Type B pancreatic cell (in vitro differentiated cells): ENCODE results near the gene RAB43. TPM values are rescaled to one million over a fixed set of nuclear protein-coding genes. Genes with fewer than 3 reads are reported as not detected.
A peak's percentile ranks its signal among the peaks of the same experiment; 100 is the strongest.
"Not testable (repeated sequence)": the region's sequence is repeated elsewhere in the genome, so short reads cannot be mapped to it uniquely, and the experiment has no call there.

Experiments
- DNase-seq: peaks from one replicate; pipeline ENCODE4 v3.0.0; 2021; ENCODE audit warnings: mixed read lengths; ENCODE audit not compliant: unreplicated experiment; ENCODE audit errors: extremely low spot score
- H3K27ac Mint-ChIP-seq: 2 replicates; pipeline ENCODE4 v1.8.0; 2021; ENCODE audit warnings: mild to moderate bottlenecking, mixed read lengths
- H3K27me3 Mint-ChIP-seq: 2 replicates; pipeline ENCODE4 v1.8.0; 2021; ENCODE audit warnings: mixed read lengths
- H3K36me3 Mint-ChIP-seq: 2 replicates; pipeline ENCODE4 v1.8.0; 2021; ENCODE audit warnings: mixed read lengths
- H3K4me1 Mint-ChIP-seq: one replicate; pipeline ENCODE4 v1.8.0; 2021; ENCODE audit warnings: mixed read lengths; ENCODE audit not compliant: unreplicated experiment
- H3K4me3 Mint-ChIP-seq: 2 replicates; pipeline ENCODE4 v1.8.0; 2021; ENCODE audit warnings: mild to moderate bottlenecking, mixed read lengths
- H3K9me3 Mint-ChIP-seq: 2 replicates; pipeline ENCODE4 v1.8.0; 2021; ENCODE audit warnings: mixed read lengths
- long read RNA-seq: library from polyadenylated mRNA; unstranded; transcript quantifications from one replicate; pipeline ENCODE4 v2.0.0, GENCODE V29; 2020
- total RNA-seq: library from RNA; stranded (reverse); gene quantifications from 2 replicates; pipeline ENCODE4 v1.2.1, GENCODE V29; 2021; ENCODE audit warnings: low replicate concordance
- TF ChIP-seq, protein P1 (sequence below): fragments of 200-600 bp; sonication (generic); conservative IDR thresholded peaks from 2 replicates; pipeline ENCODE4 v1.5.0; 2021; ENCODE audit warnings: antibody characterized with exemption, mild to moderate bottlenecking

The RAB43 gene
- 16.2 and 21.1 TPM in 2 replicates for total RNA-seq
- long read RNA-seq, full-length matches to known transcripts: 1 of 1 reads
- long read RNA-seq, partial matches to known transcripts: 0 of 1 reads
- long read RNA-seq, other reads (novel, unspliced or antisense): 0 of 1 reads

DNA sequence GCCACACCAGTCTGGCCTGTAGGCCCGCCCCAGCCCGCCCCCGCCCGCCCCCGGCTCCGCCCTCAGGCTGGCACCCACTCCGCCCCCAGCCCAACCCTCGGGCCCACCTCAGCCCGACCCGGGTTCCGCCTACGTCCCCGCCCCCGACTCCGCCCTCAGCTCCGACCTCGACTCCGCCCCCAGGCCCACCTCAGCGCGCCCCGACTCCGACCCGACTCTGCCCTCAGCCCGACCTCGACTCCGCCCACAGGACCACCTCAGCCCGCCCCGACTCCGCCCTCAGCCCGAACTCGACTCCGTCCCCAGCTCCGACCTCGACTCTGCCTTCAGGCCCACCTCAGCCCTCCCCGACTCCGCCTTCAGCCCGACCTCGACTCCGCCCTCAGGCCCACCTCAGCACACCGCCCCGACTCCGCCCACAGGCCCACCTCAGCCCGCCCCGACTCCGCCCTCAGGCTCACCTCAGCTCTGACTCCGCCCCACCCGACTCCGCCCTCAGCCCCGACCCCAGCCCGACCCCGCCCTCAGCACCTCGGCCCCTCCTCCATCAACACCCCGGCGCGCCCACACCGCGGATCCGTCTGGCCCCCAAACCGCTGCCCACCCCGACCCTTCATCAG is at the start of gene RAB43:
Gene RAB43, minus strand, starts transcription at position 13 of the 620 bp plus-strand sequence. CDS start 315 bp downstream, outside the sequence.
- Mint-ChIP-seq H3K4me1 (peaks cover 34% of the 10 kb centered on the region), H3K27ac (peak within 1 kb of the TSS; percentile 96), H3K9me3 (no peaks in the 10 kb centered on the region), H3K36me3 (peaks cover 4% of the 10 kb centered on the region), H3K27me3 (no peaks in the 10 kb centered on the region), H3K4me3 (peak within 1 kb of the TSS; percentile 89)
- TF ChIP-seq, protein P1, sequence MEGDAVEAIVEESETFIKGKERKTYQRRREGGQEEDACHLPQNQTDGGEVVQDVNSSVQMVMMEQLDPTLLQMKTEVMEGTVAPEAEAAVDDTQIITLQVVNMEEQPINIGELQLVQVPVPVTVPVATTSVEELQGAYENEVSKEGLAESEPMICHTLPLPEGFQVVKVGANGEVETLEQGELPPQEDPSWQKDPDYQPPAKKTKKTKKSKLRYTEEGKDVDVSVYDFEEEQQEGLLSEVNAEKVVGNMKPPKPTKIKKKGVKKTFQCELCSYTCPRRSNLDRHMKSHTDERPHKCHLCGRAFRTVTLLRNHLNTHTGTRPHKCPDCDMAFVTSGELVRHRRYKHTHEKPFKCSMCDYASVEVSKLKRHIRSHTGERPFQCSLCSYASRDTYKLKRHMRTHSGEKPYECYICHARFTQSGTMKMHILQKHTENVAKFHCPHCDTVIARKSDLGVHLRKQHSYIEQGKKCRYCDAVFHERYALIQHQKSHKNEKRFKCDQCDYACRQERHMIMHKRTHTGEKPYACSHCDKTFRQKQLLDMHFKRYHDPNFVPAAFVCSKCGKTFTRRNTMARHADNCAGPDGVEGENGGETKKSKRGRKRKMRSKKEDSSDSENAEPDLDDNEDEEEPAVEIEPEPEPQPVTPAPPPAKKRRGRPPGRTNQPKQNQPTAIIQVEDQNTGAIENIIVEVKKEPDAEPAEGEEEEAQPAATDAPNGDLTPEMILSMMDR: no peak
- DNase-seq: peak; percentile 96

DNA sequence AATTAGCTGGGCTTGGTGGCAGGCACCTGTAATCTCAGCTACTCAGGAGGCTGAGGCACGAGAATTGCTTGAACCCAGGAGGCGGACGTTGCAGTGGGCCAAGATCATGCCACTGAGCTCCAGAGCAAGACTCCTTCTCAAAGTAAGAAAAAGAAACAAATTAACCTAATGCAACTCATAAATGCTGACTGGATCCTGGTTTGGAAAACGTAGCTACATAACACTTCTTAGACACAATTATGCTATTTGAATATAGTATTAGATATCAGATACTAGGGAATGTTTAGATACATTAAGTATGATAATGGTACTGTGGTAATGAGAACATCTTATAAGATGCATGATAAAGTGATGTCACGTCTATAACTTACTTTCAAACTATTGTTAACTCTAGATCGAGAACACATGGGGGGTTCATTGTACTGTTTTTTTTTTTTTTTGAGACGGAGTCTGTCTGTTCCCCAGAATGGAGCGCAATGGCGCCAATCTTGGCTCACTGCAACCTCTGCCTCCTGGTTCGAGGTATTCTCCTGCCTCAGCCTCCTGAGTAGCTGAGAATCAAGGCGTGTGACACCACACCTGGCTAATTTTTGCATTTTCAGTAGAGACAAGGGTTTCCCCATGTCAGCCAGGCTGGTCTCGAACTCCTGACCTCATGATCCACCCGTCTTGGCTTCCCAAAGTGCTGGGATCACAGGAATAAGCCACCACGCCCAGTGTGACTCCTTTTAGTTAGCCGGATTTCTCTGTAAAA is 45.2 kb upstream of the RAB43 start:
- Mint-ChIP-seq H3K4me1 (peaks cover 11% of the 10 kb centered on the region), H3K27ac (no peak overlapping the region), H3K27me3 (no peaks in the 10 kb centered on the region), H3K4me3 (no peak overlapping the region), H3K9me3 (no peaks in the 10 kb centered on the region), H3K36me3 (peaks cover 38% of the 10 kb centered on the region)
- DNase-seq: no peak
- TF ChIP-seq, protein P1: no peak

DNA sequence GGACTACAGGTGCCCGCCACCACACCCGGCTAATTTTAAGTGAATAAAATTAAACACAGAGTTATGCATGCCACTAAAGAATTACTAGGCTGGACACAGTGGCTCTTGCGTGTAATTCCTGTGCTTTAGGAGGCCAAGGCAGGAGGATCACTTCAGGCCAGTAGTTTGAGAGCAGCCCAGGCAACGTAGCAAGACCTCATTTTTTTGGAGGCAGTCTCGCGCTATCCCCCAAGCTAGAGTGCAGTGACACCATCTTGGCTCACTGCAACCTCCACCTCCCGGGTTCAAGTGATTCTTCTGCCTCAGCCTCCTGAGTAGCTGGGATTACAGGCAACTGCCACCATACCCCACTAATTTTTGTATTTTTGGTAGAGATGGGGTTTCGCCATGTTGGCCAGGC is 44.0 kb upstream of the RAB43 start:
- H3K36me3 Mint-ChIP-seq: peaks cover 30% of the 10 kb centered on the region
- H3K9me3 Mint-ChIP-seq, H3K4me3 Mint-ChIP-seq, DNase-seq, H3K27ac Mint-ChIP-seq, H3K27me3 Mint-ChIP-seq: not testable (repeated sequence)
- H3K4me1 Mint-ChIP-seq: peaks cover 11% of the 10 kb centered on the region

DNA sequence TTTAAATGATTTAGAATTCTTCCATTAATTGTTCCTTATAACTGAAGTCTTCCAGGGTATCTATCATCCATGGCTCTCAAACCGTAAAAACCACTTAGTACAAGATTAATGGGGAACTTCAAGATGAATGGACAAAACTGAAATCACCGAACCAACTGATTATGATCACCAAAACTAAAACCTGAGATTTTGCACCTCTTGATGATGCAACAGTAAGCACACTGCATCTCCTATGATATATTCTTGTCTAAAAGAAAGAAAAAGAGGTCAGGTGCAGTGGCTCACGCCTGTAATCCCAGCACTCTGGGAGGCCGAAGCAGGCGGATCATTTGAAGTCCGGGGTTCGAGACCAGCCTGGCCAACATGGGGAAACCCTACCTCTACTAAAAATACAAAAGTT is 42.9 kb upstream of the RAB43 start:
- Mint-ChIP-seq H3K27me3 (no peaks in the 10 kb centered on the region), H3K27ac (no peak overlapping the region), H3K9me3 (no peaks in the 10 kb centered on the region), H3K36me3 (peaks cover 19% of the 10 kb centered on the region), H3K4me3 (no peak overlapping the region), H3K4me1 (peaks cover 18% of the 10 kb centered on the region)
- no peak for DNase-seq
- TF ChIP-seq, protein P1: no peak

DNA sequence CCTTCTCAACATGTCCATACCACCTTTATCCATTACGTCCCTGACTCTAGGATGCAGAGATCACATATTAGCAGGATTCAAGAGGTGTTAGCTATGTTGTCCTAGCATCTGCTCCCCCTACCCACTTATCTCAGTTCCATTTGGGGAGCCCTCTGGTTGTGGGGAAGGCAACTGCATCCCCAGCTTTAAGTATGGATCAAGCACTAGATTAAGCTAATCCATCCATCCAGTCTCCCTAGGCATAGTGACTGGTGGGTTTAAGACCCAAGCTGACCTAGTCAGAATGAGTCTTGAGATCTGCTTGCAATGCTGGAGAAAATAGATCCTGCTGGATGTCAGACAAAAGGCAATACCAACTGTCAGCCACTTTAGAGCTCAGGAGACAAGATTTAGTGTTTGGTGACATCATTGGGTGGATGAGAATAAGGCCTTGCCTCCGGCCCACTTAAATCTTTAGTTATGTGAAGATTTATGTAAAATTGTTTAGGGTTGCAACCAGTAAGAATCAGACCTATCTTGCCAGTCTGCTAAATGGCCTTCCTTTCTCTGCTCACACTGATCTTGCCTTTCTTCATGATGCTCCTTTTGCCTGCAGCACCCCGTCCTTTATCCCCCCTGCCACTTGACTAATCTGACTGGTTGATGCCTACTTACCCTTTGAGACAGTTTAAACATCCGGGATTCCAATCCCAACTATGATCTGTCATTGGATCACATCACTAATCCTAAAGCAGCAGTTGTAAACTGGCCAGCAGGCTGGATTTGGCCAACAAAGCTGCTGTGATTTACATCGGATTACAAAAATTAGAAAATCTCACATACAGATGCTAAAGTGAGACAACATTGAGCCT is 41.4 kb upstream of the RAB43 start:
- peak overlapping the region; percentile 100 for H3K27ac Mint-ChIP-seq
- no peak for DNase-seq
- H3K4me3 Mint-ChIP-seq: peak overlapping the region; percentile 99
- TF ChIP-seq, protein P1: peak; percentile 42
- H3K4me1 Mint-ChIP-seq: peaks cover 25% of the 10 kb centered on the region
- H3K9me3 Mint-ChIP-seq: no peaks in the 10 kb centered on the region
- H3K27me3 Mint-ChIP-seq: no peaks in the 10 kb centered on the region
- peaks cover 15% of the 10 kb centered on the region for H3K36me3 Mint-ChIP-seq
